OCI-LY7 (cell line): ENCODE measurements around the gene DELE1. TPM values are rescaled to one million over a fixed set of nuclear protein-coding genes. Genes with fewer than 3 reads are reported as not detected.

Experiments
- BruUV-seq: library from RNA; stranded (reverse); fragments of 400-500 nt; replicated peaks from 2 replicates; lab custom pipeline; 2021; lab: Mats Ljungman, UMichigan
- CTCF ChIA-PET: fragments of 300-600 bp; sonication (Branson Sonifier 250); formaldehyde crosslinking; loops from one replicate; lab custom pipeline; 2022; ENCODE audit warnings: antibody characterized with exemption; ENCODE audit not compliant: unreplicated experiment; lab: Charles Lee
- POLR2A ChIA-PET: fragments of 300-600 bp; sonication (Branson Sonifier 250); formaldehyde crosslinking; loops from one replicate; lab custom pipeline; 2022; ENCODE audit warnings: antibody characterized with exemption; lab: Charles Lee
- DNase-seq: peaks from one replicate; pipeline ENCODE4 v3.0.0-alpha.2; 2015; ENCODE audit warnings: low spot score
- H2AFZ ChIP-seq: fragments of 200-600 bp; sonication (generic), shearing (Covaris generic); 2 replicates; pipeline ENCODE4 v1.6.1; 2014; ENCODE audit warnings: mild to moderate bottlenecking, antibody characterized with exemption, low read length, moderate library complexity
- H3K27ac ChIP-seq: fragments of 200-600 bp; sonication (generic); 2 replicates; pipeline ENCODE4 v1.5.1; 2014; ENCODE audit warnings: mixed run types, low read depth, mild to moderate bottlenecking, moderate library complexity, low read length, inconsistent platforms; ENCODE audit not compliant: poor library complexity, severe bottlenecking
- H3K36me3 ChIP-seq: fragments of 200-600 bp; sonication (generic); 2 replicates; pipeline ENCODE4 v1.6.1; 2014; ENCODE audit warnings: mild to moderate bottlenecking, antibody characterized with exemption, low read length, moderate library complexity, mixed read lengths; ENCODE audit not compliant: insufficient read depth
- H3K4me1 ChIP-seq: fragments of 200-600 bp; sonication (generic); 2 replicates; pipeline ENCODE4 v1.5.1; 2014; ENCODE audit warnings: mild to moderate bottlenecking, low read length; ENCODE audit not compliant: insufficient read depth, poor library complexity, severe bottlenecking
- H3K4me2 ChIP-seq: fragments of 200-600 bp; sonication (generic); 2 replicates; pipeline ENCODE4 v1.6.1; 2014; ENCODE audit warnings: mild to moderate bottlenecking, low read length
- H3K4me3 ChIP-seq: fragments of 200-600 bp; sonication (generic); 2 replicates; pipeline ENCODE4 v1.5.1; 2014; ENCODE audit warnings: mild to moderate bottlenecking, low read depth, low read length; ENCODE audit not compliant: poor library complexity, severe bottlenecking
- H3K79me2 ChIP-seq: fragments of 200-600 bp; sonication (generic); 2 replicates; pipeline ENCODE4 v1.6.1; 2016; ENCODE audit warnings: low read depth, mild to moderate bottlenecking, low read length, moderate library complexity, mixed read lengths; ENCODE audit not compliant: insufficient read depth
- H3K9me2 ChIP-seq: fragments of 200-600 bp; sonication (generic); 2 replicates; pipeline ENCODE4 v1.6.1; 2016; ENCODE audit warnings: mild to moderate bottlenecking, low read length, mixed read lengths; ENCODE audit not compliant: insufficient read depth
- H3K9me3 ChIP-seq: fragments of 200-600 bp; sonication (generic); 2 replicates; pipeline ENCODE4 v1.6.1; 2014; ENCODE audit warnings: mild to moderate bottlenecking, mixed run types, low read length, mixed read lengths
- H4K20me1 ChIP-seq: fragments of 200-600 bp; sonication (generic); 2 replicates; pipeline ENCODE4 v1.6.1; 2014; ENCODE audit warnings: mild to moderate bottlenecking, antibody characterized with exemption, low read length, moderate library complexity, mixed read lengths; ENCODE audit not compliant: insufficient read depth
- CTCF ChIP-seq: fragments of 200-600 bp; sonication (generic); conservative IDR thresholded peaks from 2 replicates; pipeline ENCODE4 v1.5.1; 2014; ENCODE audit warnings: mild to moderate bottlenecking, antibody characterized with exemption, low read length, moderate library complexity, mixed read lengths
- EZH2phosphoT487 ChIP-seq: fragments of 200-600 bp; sonication (generic); IDR thresholded peaks from 2 replicates; pipeline ENCODE4 v1.6.1; 2018; ENCODE audit warnings: low read depth, borderline replicate concordance, mild to moderate bottlenecking, mixed run types, antibody characterized with exemption, low read length, moderate library complexity, mixed read lengths
- intact Hi-C: fragments of 100-400 bp; cut with micrococcal nuclease; formaldehyde crosslinking; loops from one replicate; pipeline ENCODE4 v1.10.0; 2022; ENCODE audit not compliant: unreplicated experiment
- total RNA-seq, 2 experiments: library from RNA; depleted of rRNA in 1 of 2; stranded (reverse); fragments of >200 nt in 1 of 2; shearing (Covaris generic) in 1 of 2; gene quantifications; 2 replicates each; pipeline ENCODE4 v1.2.3, GENCODE V29; 2014 to 2022

The DELE1 gene
- total RNA-seq, 2 experiments from 2014 or later, result 78.5 to 81.2 TPM

- intact Hi-C loops, result no loop called here
- Histone ChIP-seq H3K79me2 (no peaks in the 10 kb centered on the region), H4K20me1 (no peaks in the 10 kb centered on the region), H3K4me1 (no peaks in the 10 kb centered on the region), H3K9me2 (no peaks in the 10 kb centered on the region), H3K36me3 (peaks cover 89% of the 10 kb centered on the region), H3K4me2 (no peak overlapping the region), H2AFZ (no peak overlapping the region), H3K4me3 (no peak overlapping the region), H3K9me3 (no peaks in the 10 kb centered on the region), H3K27ac (no peak overlapping the region)
- BruUV-seq, result no TSS peak
- no peak for DNase-seq
- TF ChIP-seq CTCF (no peak), EZH2phosphoT487 (no peak)
- POLR2A ChIA-PET, result no interaction called here
- CTCF ChIA-PET, result no interaction called here
Measured at GRCh38 chr5:141931694-141932093, 8.0 kb downstream of the DELE1 start.

GRCh38 chr5:141933151-141933550, 9.5 kb downstream of the DELE1 start:
- intact Hi-C loops, result no loop called here
- H3K79me2 ChIP-seq, result no peaks in the 10 kb centered on the region
- no peak overlapping the region for H3K4me3 ChIP-seq
- no peaks in the 10 kb centered on the region for H3K9me2 ChIP-seq
- no peak overlapping the region for H3K4me2 ChIP-seq
- ChIA-PET POLR2A (interaction anchor here (0.7 kb wide), 1 partner anchor 11 kb away, joined by 4 read pairs; no protein-coding TSS in a partner anchor), CTCF (no interaction called here)
- H3K9me3 ChIP-seq, result no peaks in the 10 kb centered on the region
- H3K4me1 ChIP-seq, result no peaks in the 10 kb centered on the region
- no peak for DNase-seq
- no TSS peak for BruUV-seq
- H3K27ac ChIP-seq, result no peak overlapping the region
- TF ChIP-seq CTCF (no peak), EZH2phosphoT487 (no peak)
- no peak overlapping the region for H2AFZ ChIP-seq
- no peaks in the 10 kb centered on the region for H4K20me1 ChIP-seq
- H3K36me3 ChIP-seq, result peaks cover 85% of the 10 kb centered on the region

- no TSS peak for BruUV-seq
- Histone ChIP-seq H3K79me2 (no peaks in the 10 kb centered on the region), H3K9me2 (no peaks in the 10 kb centered on the region), H3K27ac (no peak overlapping the region), H2AFZ (no peak overlapping the region), H3K36me3 (peaks cover 84% of the 10 kb centered on the region), H4K20me1 (no peaks in the 10 kb centered on the region), H3K4me3 (no peak overlapping the region), H3K4me1 (no peaks in the 10 kb centered on the region), H3K4me2 (no peak overlapping the region), H3K9me3 (no peaks in the 10 kb centered on the region)
- POLR2A ChIA-PET, result no interaction called here
- no peak for DNase-seq
- intact Hi-C loops, result no loop called here
- TF ChIP-seq CTCF (no peak), EZH2phosphoT487 (no peak)
- CTCF ChIA-PET, result no interaction called here
Measured at GRCh38 chr5:141934099-141934844, 10.6 kb downstream of the DELE1 start.
